OCI-LY3 (cell line): ENCODE data around the gene ABTB2.

Experiments used
- EZH2phosphoT487 ChIP-seq: fragments of 200-600 bp; shearing (Covaris generic); IDR thresholded peaks from 2 replicates; pipeline ENCODE4 v1.6.1; 2018; ENCODE audit warnings: antibody characterized with exemption, mixed run types, low read depth
- TF ChIP-seq, protein P1 (sequence below): fragments of 200-600, 300-600 bp; sonication (generic); IDR thresholded peaks from 2 replicates; pipeline ENCODE4 v1.5.1; 2014; ENCODE audit warnings: antibody characterized with exemption, low read length, low read depth

DNA sequence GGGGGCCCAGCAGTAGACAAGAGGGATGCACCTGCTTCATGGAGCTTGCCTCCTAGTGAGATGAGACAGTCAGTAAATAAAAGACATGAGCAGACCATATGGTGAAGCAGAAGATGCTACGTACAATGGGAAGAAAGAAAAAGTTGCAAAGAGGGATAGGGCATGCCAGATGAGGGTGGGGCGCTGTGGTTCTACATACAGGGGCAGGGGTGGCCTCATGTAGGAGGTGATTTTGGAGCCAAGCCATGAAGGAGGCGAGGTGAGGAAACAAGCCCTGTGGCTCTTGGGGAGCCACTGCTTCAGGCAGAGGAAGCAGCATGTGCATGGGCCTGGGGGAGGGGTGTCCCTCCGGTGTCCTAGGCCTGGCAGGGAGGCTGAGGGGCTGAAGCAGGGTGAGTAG is 237.2 kb downstream of the ABTB2 start:
- TF ChIP-seq, protein P1, sequence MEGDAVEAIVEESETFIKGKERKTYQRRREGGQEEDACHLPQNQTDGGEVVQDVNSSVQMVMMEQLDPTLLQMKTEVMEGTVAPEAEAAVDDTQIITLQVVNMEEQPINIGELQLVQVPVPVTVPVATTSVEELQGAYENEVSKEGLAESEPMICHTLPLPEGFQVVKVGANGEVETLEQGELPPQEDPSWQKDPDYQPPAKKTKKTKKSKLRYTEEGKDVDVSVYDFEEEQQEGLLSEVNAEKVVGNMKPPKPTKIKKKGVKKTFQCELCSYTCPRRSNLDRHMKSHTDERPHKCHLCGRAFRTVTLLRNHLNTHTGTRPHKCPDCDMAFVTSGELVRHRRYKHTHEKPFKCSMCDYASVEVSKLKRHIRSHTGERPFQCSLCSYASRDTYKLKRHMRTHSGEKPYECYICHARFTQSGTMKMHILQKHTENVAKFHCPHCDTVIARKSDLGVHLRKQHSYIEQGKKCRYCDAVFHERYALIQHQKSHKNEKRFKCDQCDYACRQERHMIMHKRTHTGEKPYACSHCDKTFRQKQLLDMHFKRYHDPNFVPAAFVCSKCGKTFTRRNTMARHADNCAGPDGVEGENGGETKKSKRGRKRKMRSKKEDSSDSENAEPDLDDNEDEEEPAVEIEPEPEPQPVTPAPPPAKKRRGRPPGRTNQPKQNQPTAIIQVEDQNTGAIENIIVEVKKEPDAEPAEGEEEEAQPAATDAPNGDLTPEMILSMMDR, result no peak
- no peak for TF ChIP-seq EZH2phosphoT487
